Measurements from ENCODE around the gene TNP2. TPM values are rescaled to one million over a fixed set of nuclear protein-coding genes. Genes with fewer than 3 reads are reported as not detected.

The TNP2 gene
- total and polyA plus RNA-seq, 9 of the 15 experiments (the other 6 are each of a cell fraction or from before 2014, with no cell fraction given): not detected

GRCh38 chr16:11280616-11281522, 11.7 kb upstream of the TNP2 start, which contains the start of gene PRM1:
TSS of gene PRM1 (minus strand) at chr16:11281330. CDS start at chr16:11281238, 92 bp downstream.
- no peaks in the 10 kb centered on the region for H3K9me3 ChIP-seq (replicated peaks; ENCODE audit: control insufficient read depth, insufficient read depth, low read depth, low read length)
- intact Hi-C loops (cut with micrococcal nuclease) (no loop called here), in situ Hi-C loops (cut with MboI) (no loop called here)
- H3K4me3 ChIP-seq: no peak within 1 kb of the TSS
- H3K79me2 ChIP-seq (ENCODE audit: control insufficient read depth, insufficient read depth, low read length): no peaks in the 10 kb centered on the region
- peaks cover 47 to 50% of the 10 kb centered on the region in 2 experiments for H3K27me3 ChIP-seq (ENCODE audit: control insufficient read depth in 2 of 2, insufficient read depth in 2 of 2, low read length in 2 of 2)
- no peak for FAIRE-seq
- no peak within 1 kb of the TSS; a peak in 1 of 4 replicates for H3K9ac ChIP-seq (ENCODE audit: insufficient read depth in 1 of 2, low read depth in 2 of 2, low read length in 2 of 2)
- no peak for ATAC-seq
- H3K4me1 ChIP-seq (replicated peaks in 1 of 2; ENCODE audit: control insufficient read depth in 2 of 2, insufficient read depth in 2 of 2, low read length in 2 of 2): peaks cover 0 to 8% of the 10 kb centered on the region in 2 experiments; a peak in 2 of 5 replicates
- H2AFZ ChIP-seq (ENCODE audit: low read depth, low read length): no peak within 1 kb of the TSS
- H3K4me2 ChIP-seq (ENCODE audit: insufficient read depth, low read length): no peak within 1 kb of the TSS
- BruUV-seq (replicated peaks): no TSS peak
- H3K27ac ChIP-seq (ENCODE audit: extremely low read depth, low read depth, low read length): no peak within 1 kb of the TSS
- POLR2A ChIA-PET: no interaction called here
- CTCF ChIA-PET (ENCODE audit: low intra/inter-chr PET ratio): no interaction called here
- H4K20me1 ChIP-seq (replicated peaks; ENCODE audit: control insufficient read depth, insufficient read depth, low read length): peaks cover 6% of the 10 kb centered on the region; the same call in 1 of the 2 replicates
- no peaks in the 10 kb centered on the region for H3K36me3 ChIP-seq (ENCODE audit: control insufficient read depth, insufficient read depth, low read length)
- DNase-seq (ENCODE audit: extremely low read depth in 1 of 4, low spot score in 3 of 4): no peak
- no peaks in the 10 kb centered on the region for H3K9me1 ChIP-seq (ENCODE audit: control insufficient read depth, insufficient read depth, low read length)
- no peak for TF ChIP-seq IRF2 (CRISPR knock-in tag; IDR thresholded peaks at IDR 0.05)
- no peak for TF ChIP-seq HDAC8 (tag; IDR thresholded peaks at IDR 0.05)
- TF ChIP-seq ZNF121 (CRISPR knock-in tag; conservative IDR thresholded peaks at IDR 0.05): no peak
- TF ChIP-seq SRF (CRISPR knock-in tag; IDR thresholded peaks at IDR 0.05): peak in 1 of 2 experiments; percentile 82; a peak in 2 of 4 replicates
- TF ChIP-seq SPI1 (IDR thresholded peaks at IDR 0.05; ENCODE audit: borderline replicate concordance, low read depth, low read length): no peak
- no peak for TF ChIP-seq ATF2 (CRISPR knock-in tag; IDR thresholded peaks at IDR 0.05)
- no peak for TF ChIP-seq SMC3 (conservative IDR thresholded peaks at IDR 0.05; ENCODE audit: insufficient read depth, low read depth, low read length)
- TF ChIP-seq SREBF2 (CRISPR knock-in tag; IDR thresholded peaks at IDR 0.05): no peak
- 14% methylated on average over 16 of the region's 25 CpGs for whole genome bisulfite sequencing (ENCODE audit: insufficient coverage, low coverage, missing lambda C conversion rate)

Measured in K562 (cell line).